Activated naive CD4-positive, alpha-beta T cell treated with anti-CD3 and anti-CD28 coated beads for 36 hours (primary cell): Measurements from ENCODE around the gene DNALI1. TPM values are rescaled to one million over a fixed set of nuclear protein-coding genes. Genes with fewer than 3 reads are reported as not detected.
"Not testable (repeated sequence)": the region's sequence is repeated elsewhere in the genome, so short reads cannot be mapped to it uniquely, and the experiment has no call there.

Source experiments
- CTCF ChIA-PET: fragments of 350-600 bp; sonication (Branson Sonifier 250); formaldehyde crosslinking; loops from one replicate; lab custom pipeline; 2021; ENCODE audit warnings: antibody characterized with exemption; lab: Charles Lee
- DNase-seq: peaks from one replicate; pipeline ENCODE4 v3.0.0-alpha.2; 2020
- H3K27ac Mint-ChIP-seq: one replicate; pipeline ENCODE4 v1.8.0; 2021; ENCODE audit warnings: mild to moderate bottlenecking, mixed read lengths
- H3K27me3 Mint-ChIP-seq: one replicate; pipeline ENCODE4 v1.8.0; 2021; ENCODE audit warnings: low read depth, mixed read lengths
- H3K36me3 Mint-ChIP-seq: one replicate; pipeline ENCODE4 v1.8.0; 2021; ENCODE audit warnings: low read depth, mixed read lengths
- H3K4me1 Mint-ChIP-seq: one replicate; pipeline ENCODE4 v1.8.0; 2021; ENCODE audit warnings: low read depth, mixed read lengths
- H3K4me3 Mint-ChIP-seq: one replicate; pipeline ENCODE4 v1.8.0; 2021; ENCODE audit warnings: mild to moderate bottlenecking, moderate library complexity, mixed read lengths
- H3K9me3 Mint-ChIP-seq: one replicate; pipeline ENCODE4 v1.8.0; 2021; ENCODE audit warnings: mixed read lengths
- intact Hi-C: fragments of 100-400 bp; cut with micrococcal nuclease; formaldehyde crosslinking; loops from one replicate; pipeline ENCODE4 v1.15.1; 2023
- total RNA-seq, 2 experiments: library from RNA; stranded (reverse); gene quantifications; one replicate each; pipeline ENCODE4 v1.2.3, GENCODE V29; 2021

Gene DNALI1
- total RNA-seq, result not detected

- CTCF ChIA-PET, result interaction anchor here (0.9 kb wide), 1 partner anchor 47 kb away, joined by 6 read pairs; no protein-coding TSS in a partner anchor
- no peaks in the 10 kb centered on the region for H3K27me3 Mint-ChIP-seq
- peaks cover 23% of the 10 kb centered on the region for H3K4me1 Mint-ChIP-seq
- H3K9me3 Mint-ChIP-seq, result no peaks in the 10 kb centered on the region
- no peak within 1 kb of the TSS for H3K4me3 Mint-ChIP-seq
- peaks cover 5% of the 10 kb centered on the region for H3K36me3 Mint-ChIP-seq
- DNase-seq, result peak; percentile 15
- intact Hi-C loops, result no loop called here
- H3K27ac Mint-ChIP-seq, result no peak within 1 kb of the TSS
These were observed at the start of gene DNALI1 for GRCh38 chr1:37556712-37557196. Gene DNALI1, plus strand, starts transcription at chr1:37556940. Its CDS starts 55 bp downstream, at chr1:37556995.

- peaks cover 41% of the 10 kb centered on the region for H3K4me1 Mint-ChIP-seq
- DNase-seq, result no peak
- CTCF ChIA-PET, result interaction anchor here (0.8 to 1.6 kb wide), 5 partner anchors 14 to 54 kb away, joined by 3 to 9 read pairs (median 3); no protein-coding TSS in a partner anchor
- H3K9me3 Mint-ChIP-seq, result no peaks in the 10 kb centered on the region
- intact Hi-C loops, result no loop called here
- H3K27ac Mint-ChIP-seq, result no peak overlapping the region
- no peak overlapping the region for H3K4me3 Mint-ChIP-seq
- peaks cover 30% of the 10 kb centered on the region for H3K36me3 Mint-ChIP-seq
- no peaks in the 10 kb centered on the region for H3K27me3 Mint-ChIP-seq
These were observed 47.6 kb upstream of the DNALI1 start for GRCh38 chr1:37509181-37509580.

GRCh38 chr1:37513795-37514349, 42.9 kb upstream of the DNALI1 start:
- Mint-ChIP-seq H3K9me3 (no peaks in the 10 kb centered on the region), H3K4me3 (peak overlapping the region; percentile 91), H3K27me3 (no peaks in the 10 kb centered on the region), H3K27ac (peak overlapping the region; percentile 91), H3K36me3 (peaks cover 13% of the 10 kb centered on the region), H3K4me1 (peaks cover 39% of the 10 kb centered on the region)
- DNase-seq, result peak; percentile 74
- CTCF ChIA-PET, result interaction anchor here (1.0 to 1.7 kb wide), 7 partner anchors 11 to 170 kb away, joined by 3 to 4 read pairs (median 3); no protein-coding TSS in a partner anchor
- intact Hi-C loops, result loop anchor here (1.0 to 10.0 kb wide), 5 partner anchors 35 to 1359 kb away; partner anchors contain the start of genes MAP7D1, MTF1, SF3A3 and SNIP1

GRCh38 chr1:37514350-37515184, 42.2 kb upstream of the DNALI1 start, which contains the start of gene MEAF6:
Gene MEAF6, minus strand, starts transcription at chr1:37514766. Its CDS starts 20 bp downstream, at chr1:37514746.
- peaks cover 8% of the 10 kb centered on the region for H3K36me3 Mint-ChIP-seq
- H3K27ac Mint-ChIP-seq, result peak within 1 kb of the TSS; percentile 95
- CTCF ChIA-PET, result interaction anchor here (0.9 to 1.7 kb wide), 12 partner anchors 12 to 170 kb away, joined by 3 to 4 read pairs (median 4); no protein-coding TSS in a partner anchor
- intact Hi-C loops, result loop anchor here (1.0 to 10.0 kb wide), 5 partner anchors 35 to 1360 kb away; partner anchors contain the start of genes MAP7D1, MTF1, SF3A3 and SNIP1
- peak; percentile 81 for DNase-seq
- H3K4me1 Mint-ChIP-seq, result peaks cover 40% of the 10 kb centered on the region
- H3K27me3 Mint-ChIP-seq, result no peaks in the 10 kb centered on the region
- H3K9me3 Mint-ChIP-seq, result no peaks in the 10 kb centered on the region
- peak within 1 kb of the TSS; percentile 91 for H3K4me3 Mint-ChIP-seq

GRCh38 chr1:37515185-37516034, 41.3 kb upstream of the DNALI1 start:
- intact Hi-C loops, result loop anchor here (10.0 kb wide), 1 partner anchor 1361 kb away; the partner anchor contains the start of gene MAP7D1
- CTCF ChIA-PET, result interaction anchor here (0.9 to 1.7 kb wide), 12 partner anchors 12 to 169 kb away, joined by 3 to 4 read pairs (median 4); no protein-coding TSS in a partner anchor
- peaks cover 44% of the 10 kb centered on the region for H3K4me1 Mint-ChIP-seq
- no peaks in the 10 kb centered on the region for H3K27me3 Mint-ChIP-seq
- DNase-seq, result no peak
- H3K4me3 Mint-ChIP-seq, result peak overlapping the region; percentile 91
- H3K27ac Mint-ChIP-seq, result peak overlapping the region; percentile 95
- no peaks in the 10 kb centered on the region for H3K9me3 Mint-ChIP-seq
- peaks cover 8% of the 10 kb centered on the region for H3K36me3 Mint-ChIP-seq

- CTCF ChIA-PET, result no interaction called here
- Mint-ChIP-seq H3K9me3 (no peaks in the 10 kb centered on the region), H3K27me3 (no peaks in the 10 kb centered on the region), H3K27ac (no peak overlapping the region), H3K4me1 (peaks cover 34% of the 10 kb centered on the region), H3K4me3 (no peak overlapping the region), H3K36me3 (peaks cover 4% of the 10 kb centered on the region)
- no peak for DNase-seq
- intact Hi-C loops, result loop anchor here (10.0 kb wide), 1 partner anchor 1363 kb away; the partner anchor contains the start of gene MAP7D1
These were observed 39.2 kb upstream of the DNALI1 start for GRCh38 chr1:37517569-37517968.

GRCh38 chr1:37518241-37518640, 38.5 kb upstream of the DNALI1 start:
- H3K4me3 Mint-ChIP-seq, H3K9me3 Mint-ChIP-seq, H3K27me3 Mint-ChIP-seq, H3K36me3 Mint-ChIP-seq, CTCF ChIA-PET, DNase-seq: not testable (repeated sequence)
- H3K27ac Mint-ChIP-seq, result peak overlapping the region; percentile 87
- intact Hi-C loops, result loop anchor here (10.0 kb wide), 1 partner anchor 1363 kb away; the partner anchor contains the start of gene MAP7D1
- peaks cover 28% of the 10 kb centered on the region for H3K4me1 Mint-ChIP-seq

GRCh38 chr1:37518929-37519328, 37.8 kb upstream of the DNALI1 start:
- CTCF ChIA-PET, H3K9me3 Mint-ChIP-seq, H3K36me3 Mint-ChIP-seq, H3K27me3 Mint-ChIP-seq: not testable (repeated sequence)
- intact Hi-C loops, result loop anchor here (10.0 kb wide), 1 partner anchor 1364 kb away; the partner anchor contains the start of gene MAP7D1
- Mint-ChIP-seq H3K27ac (peak overlapping the region; percentile 87), H3K4me3 (peak overlapping the region; percentile 77), H3K4me1 (peaks cover 23% of the 10 kb centered on the region)
- peak; percentile 59 for DNase-seq

- Mint-ChIP-seq H3K9me3 (peaks cover 7% of the 10 kb centered on the region), H3K4me3 (peak overlapping the region; percentile 77), H3K4me1 (peaks cover 23% of the 10 kb centered on the region), H3K27me3 (no peaks in the 10 kb centered on the region), H3K36me3 (peaks cover 2% of the 10 kb centered on the region), H3K27ac (peak overlapping the region; percentile 87)
- CTCF ChIA-PET, result no interaction called here
- DNase-seq, result peak; percentile 47
- intact Hi-C loops, result loop anchor here (10.0 kb wide), 1 partner anchor 1365 kb away; the partner anchor contains the start of gene MAP7D1
These were observed 37.1 kb upstream of the DNALI1 start for GRCh38 chr1:37519613-37520012.

- not testable (repeated sequence) for H3K27ac Mint-ChIP-seq
These were observed 26.9 kb upstream of the DNALI1 start for GRCh38 chr1:37529888-37530287.

More at GRCh38 chr1:37529888-37530287, 26.9 kb upstream of the DNALI1 start:
- H3K4me3 Mint-ChIP-seq, CTCF ChIA-PET, H3K4me1 Mint-ChIP-seq, H3K27me3 Mint-ChIP-seq, DNase-seq, intact Hi-C loops, H3K9me3 Mint-ChIP-seq: not testable (repeated sequence)
- H3K36me3 Mint-ChIP-seq, result peaks cover 12% of the 10 kb centered on the region
